A549 (cell line): Measurements from ENCODE around the gene ZNF385D.

ENCODE experiments used
- E2F6 ChIP-seq: IDR thresholded peaks from 2 replicates; pipeline ENCODE4 v1.6.1; 2012; ENCODE audit warnings: low read depth, borderline replicate concordance
- HDAC2 ChIP-seq: fragments of 200-600 bp; sonication (generic); IDR thresholded peaks from 2 replicates; pipeline ENCODE4 v1.6.1; 2016
- JUN ChIP-seq, 2 experiments: fragments of >200 bp; sonication (Bioruptor Twin); formaldehyde crosslinking; IDR thresholded peaks; 2 replicates in 1 of 2; 3 replicates in 1 of 2; pipeline ENCODE4 v1.6.1; 2016 to 2017
- MYC ChIP-seq: IDR thresholded peaks from 2 replicates; pipeline ENCODE4 v1.6.1; 2012; ENCODE audit warnings: mild to moderate bottlenecking, inconsistent platforms, low read length, improper control_type of control experiment, borderline replicate concordance
- NR3C1 ChIP-seq: fragments of >200 bp; sonication (Bioruptor Twin); formaldehyde crosslinking; IDR thresholded peaks from 3 replicates; pipeline ENCODE4 v1.6.1; 2017
- POLR2A ChIP-seq: IDR thresholded peaks from 2 replicates; pipeline ENCODE4 v1.6.1; 2012; ENCODE audit warnings: mild to moderate bottlenecking, low read length
- TF ChIP-seq, protein P1 (sequence below): fragments of >200 bp; sonication (Bioruptor Twin); formaldehyde crosslinking; IDR thresholded peaks from 3 replicates; pipeline ENCODE4 v1.5.1; 2016
- TF ChIP-seq, protein P2 (sequence below): fragments of 200-600 bp; sonication (generic); IDR thresholded peaks from 2 replicates; pipeline ENCODE4 v1.6.1; 2016; ENCODE audit warnings: antibody characterized with exemption, mild to moderate bottlenecking, moderate library complexity

GRCh38 chr3:21795921-21796320 lies 44.9 kb upstream of the ZNF385D start:
- TF ChIP-seq E2F6: no peak
- TF ChIP-seq HDAC2: no peak
- TF ChIP-seq, protein P1, sequence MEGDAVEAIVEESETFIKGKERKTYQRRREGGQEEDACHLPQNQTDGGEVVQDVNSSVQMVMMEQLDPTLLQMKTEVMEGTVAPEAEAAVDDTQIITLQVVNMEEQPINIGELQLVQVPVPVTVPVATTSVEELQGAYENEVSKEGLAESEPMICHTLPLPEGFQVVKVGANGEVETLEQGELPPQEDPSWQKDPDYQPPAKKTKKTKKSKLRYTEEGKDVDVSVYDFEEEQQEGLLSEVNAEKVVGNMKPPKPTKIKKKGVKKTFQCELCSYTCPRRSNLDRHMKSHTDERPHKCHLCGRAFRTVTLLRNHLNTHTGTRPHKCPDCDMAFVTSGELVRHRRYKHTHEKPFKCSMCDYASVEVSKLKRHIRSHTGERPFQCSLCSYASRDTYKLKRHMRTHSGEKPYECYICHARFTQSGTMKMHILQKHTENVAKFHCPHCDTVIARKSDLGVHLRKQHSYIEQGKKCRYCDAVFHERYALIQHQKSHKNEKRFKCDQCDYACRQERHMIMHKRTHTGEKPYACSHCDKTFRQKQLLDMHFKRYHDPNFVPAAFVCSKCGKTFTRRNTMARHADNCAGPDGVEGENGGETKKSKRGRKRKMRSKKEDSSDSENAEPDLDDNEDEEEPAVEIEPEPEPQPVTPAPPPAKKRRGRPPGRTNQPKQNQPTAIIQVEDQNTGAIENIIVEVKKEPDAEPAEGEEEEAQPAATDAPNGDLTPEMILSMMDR: no peak
- TF ChIP-seq JUN (IDR thresholded peaks at IDR 0.05): no peak
- TF ChIP-seq MYC: no peak
- TF ChIP-seq, protein P2, sequence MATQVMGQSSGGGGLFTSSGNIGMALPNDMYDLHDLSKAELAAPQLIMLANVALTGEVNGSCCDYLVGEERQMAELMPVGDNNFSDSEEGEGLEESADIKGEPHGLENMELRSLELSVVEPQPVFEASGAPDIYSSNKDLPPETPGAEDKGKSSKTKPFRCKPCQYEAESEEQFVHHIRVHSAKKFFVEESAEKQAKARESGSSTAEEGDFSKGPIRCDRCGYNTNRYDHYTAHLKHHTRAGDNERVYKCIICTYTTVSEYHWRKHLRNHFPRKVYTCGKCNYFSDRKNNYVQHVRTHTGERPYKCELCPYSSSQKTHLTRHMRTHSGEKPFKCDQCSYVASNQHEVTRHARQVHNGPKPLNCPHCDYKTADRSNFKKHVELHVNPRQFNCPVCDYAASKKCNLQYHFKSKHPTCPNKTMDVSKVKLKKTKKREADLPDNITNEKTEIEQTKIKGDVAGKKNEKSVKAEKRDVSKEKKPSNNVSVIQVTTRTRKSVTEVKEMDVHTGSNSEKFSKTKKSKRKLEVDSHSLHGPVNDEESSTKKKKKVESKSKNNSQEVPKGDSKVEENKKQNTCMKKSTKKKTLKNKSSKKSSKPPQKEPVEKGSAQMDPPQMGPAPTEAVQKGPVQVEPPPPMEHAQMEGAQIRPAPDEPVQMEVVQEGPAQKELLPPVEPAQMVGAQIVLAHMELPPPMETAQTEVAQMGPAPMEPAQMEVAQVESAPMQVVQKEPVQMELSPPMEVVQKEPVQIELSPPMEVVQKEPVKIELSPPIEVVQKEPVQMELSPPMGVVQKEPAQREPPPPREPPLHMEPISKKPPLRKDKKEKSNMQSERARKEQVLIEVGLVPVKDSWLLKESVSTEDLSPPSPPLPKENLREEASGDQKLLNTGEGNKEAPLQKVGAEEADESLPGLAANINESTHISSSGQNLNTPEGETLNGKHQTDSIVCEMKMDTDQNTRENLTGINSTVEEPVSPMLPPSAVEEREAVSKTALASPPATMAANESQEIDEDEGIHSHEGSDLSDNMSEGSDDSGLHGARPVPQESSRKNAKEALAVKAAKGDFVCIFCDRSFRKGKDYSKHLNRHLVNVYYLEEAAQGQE: no peak
- no peak for TF ChIP-seq NR3C1
- TF ChIP-seq POLR2A: no peak
